Uterus (tissue), 2 donors: ENCODE results near the gene ACTL10.
A peak's percentile ranks its signal among the peaks of the same experiment; 100 is the strongest.

Experiments used
- POLR2A ChIP-seq, 2 donors: fragments of 450-650 bp; IDR thresholded peaks; one replicate each; pipeline ENCODE4 v1.6.1; 2016; ENCODE audit warnings: antibody characterized with exemption in 2 of 2, mild to moderate bottlenecking in 1 of 2, moderate library complexity in 1 of 2
- TF ChIP-seq, protein P1 (sequence below), 4 experiments: fragments of 200-600 bp in 2 of 4; fragments of 450-650 bp in 2 of 4; sonication (generic) in 2 of 4; IDR thresholded peaks; one replicate each; pipeline ENCODE4 v1.5.1; 2016 to 2019; ENCODE audit warnings: antibody characterized with exemption in 4 of 4, mild to moderate bottlenecking in 2 of 4, moderate library complexity in 1 of 4

GRCh38 chr20:33663161-33664084 lies 3.3 kb upstream of the ACTL10 start:
- TF ChIP-seq, protein P1, sequence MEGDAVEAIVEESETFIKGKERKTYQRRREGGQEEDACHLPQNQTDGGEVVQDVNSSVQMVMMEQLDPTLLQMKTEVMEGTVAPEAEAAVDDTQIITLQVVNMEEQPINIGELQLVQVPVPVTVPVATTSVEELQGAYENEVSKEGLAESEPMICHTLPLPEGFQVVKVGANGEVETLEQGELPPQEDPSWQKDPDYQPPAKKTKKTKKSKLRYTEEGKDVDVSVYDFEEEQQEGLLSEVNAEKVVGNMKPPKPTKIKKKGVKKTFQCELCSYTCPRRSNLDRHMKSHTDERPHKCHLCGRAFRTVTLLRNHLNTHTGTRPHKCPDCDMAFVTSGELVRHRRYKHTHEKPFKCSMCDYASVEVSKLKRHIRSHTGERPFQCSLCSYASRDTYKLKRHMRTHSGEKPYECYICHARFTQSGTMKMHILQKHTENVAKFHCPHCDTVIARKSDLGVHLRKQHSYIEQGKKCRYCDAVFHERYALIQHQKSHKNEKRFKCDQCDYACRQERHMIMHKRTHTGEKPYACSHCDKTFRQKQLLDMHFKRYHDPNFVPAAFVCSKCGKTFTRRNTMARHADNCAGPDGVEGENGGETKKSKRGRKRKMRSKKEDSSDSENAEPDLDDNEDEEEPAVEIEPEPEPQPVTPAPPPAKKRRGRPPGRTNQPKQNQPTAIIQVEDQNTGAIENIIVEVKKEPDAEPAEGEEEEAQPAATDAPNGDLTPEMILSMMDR (IDR thresholded peaks at IDR 0.05): peak in 1 of 4 experiments; percentile 26
- TF ChIP-seq POLR2A (IDR thresholded peaks at IDR 0.05): peak; percentile 29 to 73
